Left cardiac atrium (tissue), 4 donors: Measurements from ENCODE around the gene ISOC2. TPM values are rescaled to one million over a fixed set of nuclear protein-coding genes. Genes with fewer than 3 reads are reported as not detected.

Experiments
- ATAC-seq, 2 donors: fragments of 200-7000 bp; cut with Tn5 transposase; one replicate each; pipeline ENCODE4 v1.9.1; 2020; ENCODE audit warnings: mild to moderate bottlenecking in 2 of 2, moderate library complexity in 2 of 2
- DNase-seq: peaks from one replicate; pipeline ENCODE4 v3.0.0-alpha.2; 2020
- intact Hi-C, 2 donors: fragments of 100-400 bp; cut with DNase I; formaldehyde crosslinking; loops; one replicate each; pipeline versions ENCODE4 v1.14.1 to v1.15.1; 2022 to 2023
- total RNA-seq, 2 donors: library from RNA; stranded (reverse); fragmentation: NEBNext Ultra II Directional; extraction: Animal tissue kit (Norgen Biotek cat#: 25700); gene quantifications; one replicate each; pipeline ENCODE4 v1.2.1, GENCODE V29; 2021
- donor health status: DM: no; HTN: yes; CAD: no.
- donor health status: DM: no; HTN: yes; CAD: no; lungs with severe emphysema.
- donor health status: DM: yes; HTN: yes; CAD: no.
- donor health status: Dilated cardiomyopathy.

The ISOC2 gene
- total RNA-seq, 2 donors from 2014 or later = 58.4 to 60.5 TPM

DNA sequence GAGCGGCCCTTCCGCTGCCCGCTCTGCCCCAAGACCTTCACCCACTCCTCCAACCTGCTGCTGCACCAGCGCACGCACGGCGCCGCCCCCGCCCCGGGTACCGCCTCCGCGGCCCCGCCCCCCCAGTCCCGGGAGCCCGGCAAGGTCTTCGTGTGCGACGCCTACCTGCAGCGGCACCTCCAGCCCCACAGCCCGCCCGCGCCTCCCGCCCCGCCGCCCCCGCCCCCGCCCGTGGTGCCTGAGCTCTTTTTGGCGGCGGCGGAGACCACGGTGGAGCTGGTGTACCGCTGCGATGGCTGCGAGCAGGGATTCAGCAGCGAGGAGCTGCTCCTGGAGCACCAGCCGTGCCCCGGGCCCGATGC lies 20.3 kb upstream of the ISOC2 start:
- no peak for ATAC-seq
- intact Hi-C loops = no loop called here
- no peak for DNase-seq

DNA sequence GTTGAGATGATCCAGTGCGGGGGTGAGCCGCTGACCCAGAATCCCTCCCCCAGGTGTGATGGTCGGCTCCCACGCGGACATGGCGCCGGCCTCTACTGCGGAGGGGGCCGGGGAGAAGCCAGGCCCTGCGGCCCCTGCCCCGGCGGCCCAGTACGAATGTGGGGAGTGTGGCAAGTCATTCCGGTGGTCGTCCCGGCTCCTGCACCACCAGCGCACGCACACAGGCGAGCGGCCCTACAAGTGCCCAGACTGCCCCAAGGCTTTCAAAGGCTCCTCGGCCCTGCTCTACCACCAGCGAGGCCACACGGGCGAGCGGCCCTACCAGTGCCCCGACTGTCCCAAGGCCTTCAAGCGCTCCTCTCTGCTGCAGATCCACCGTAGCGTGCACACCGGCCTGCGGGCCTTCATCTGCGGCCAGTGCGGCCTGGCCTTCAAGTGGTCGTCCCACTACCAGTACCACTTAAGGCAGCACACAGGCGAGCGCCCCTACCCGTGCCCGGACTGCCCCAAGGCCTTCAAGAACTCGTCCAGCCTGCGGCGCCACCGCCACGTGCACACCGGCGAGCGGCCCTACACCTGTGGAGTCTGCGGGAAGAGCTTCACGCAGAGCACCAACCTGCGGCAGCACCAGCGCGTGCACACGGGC lies 19.8 kb upstream of the ISOC2 start:
- DNase-seq (no peak), ATAC-seq (no peak)
- intact Hi-C loops = no loop called here

DNA sequence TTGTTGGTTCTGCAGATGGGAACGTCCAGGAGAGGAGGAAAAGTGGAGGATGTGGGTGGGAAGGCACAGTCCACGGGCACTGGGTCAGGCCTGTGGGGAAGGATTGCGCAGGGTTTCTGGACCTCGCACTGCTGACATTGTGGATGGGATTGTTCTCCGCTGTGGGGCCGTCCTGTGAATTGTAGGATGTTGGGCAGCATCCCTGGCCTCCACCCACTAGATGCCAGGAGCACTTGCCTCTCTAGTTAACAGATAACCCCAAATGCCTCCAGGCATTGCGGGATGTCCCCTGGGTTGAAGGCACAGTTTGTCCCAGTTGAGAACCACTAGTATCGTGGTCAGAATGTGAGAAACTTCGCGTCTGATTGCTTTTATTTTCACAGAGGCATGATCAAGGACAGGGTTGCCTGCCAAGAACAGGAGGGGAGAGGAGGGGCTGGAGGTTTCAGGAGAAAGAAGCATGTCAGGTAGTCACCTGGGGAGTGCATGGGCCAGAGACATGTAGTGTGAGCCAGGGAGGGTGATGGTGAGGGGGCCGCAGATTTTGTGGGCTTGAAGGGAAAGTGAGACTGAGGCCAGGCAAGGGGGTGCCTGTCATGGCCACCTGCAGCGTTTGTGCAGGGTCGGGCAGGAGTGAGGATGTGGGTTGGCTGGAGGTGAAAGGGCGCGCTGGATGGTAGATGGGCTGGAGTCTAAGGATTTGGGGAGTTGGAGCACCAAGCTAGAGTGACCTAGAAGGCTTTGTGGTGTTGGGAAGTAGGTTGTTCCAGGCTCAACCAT lies 18.2 kb upstream of the ISOC2 start:
- ATAC-seq (no peak), DNase-seq (no peak)
- intact Hi-C loops = no loop called here

DNA sequence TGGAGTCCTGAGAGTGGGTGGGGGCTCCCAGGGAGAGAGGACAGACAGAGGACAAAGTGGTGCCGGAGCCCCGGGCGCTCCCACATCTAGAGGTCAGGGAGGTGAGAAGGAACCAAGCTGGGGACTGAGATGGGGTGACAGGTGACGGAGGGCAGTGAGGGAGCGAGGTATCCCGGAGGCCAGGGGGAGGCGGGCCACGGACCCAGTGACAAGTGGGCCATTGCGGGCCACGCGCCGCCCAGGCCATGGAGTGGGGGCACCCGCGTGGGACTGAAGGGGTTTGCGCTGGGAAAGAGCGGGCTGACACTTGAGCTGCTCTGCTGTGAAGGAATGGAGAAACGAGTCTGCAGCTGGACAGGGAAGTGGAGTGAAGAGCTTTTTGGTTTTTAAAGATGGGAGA lies 17.6 kb upstream of the ISOC2 start:
- intact Hi-C loops = no loop called here
- no peak for ATAC-seq
- no peak for DNase-seq

DNA sequence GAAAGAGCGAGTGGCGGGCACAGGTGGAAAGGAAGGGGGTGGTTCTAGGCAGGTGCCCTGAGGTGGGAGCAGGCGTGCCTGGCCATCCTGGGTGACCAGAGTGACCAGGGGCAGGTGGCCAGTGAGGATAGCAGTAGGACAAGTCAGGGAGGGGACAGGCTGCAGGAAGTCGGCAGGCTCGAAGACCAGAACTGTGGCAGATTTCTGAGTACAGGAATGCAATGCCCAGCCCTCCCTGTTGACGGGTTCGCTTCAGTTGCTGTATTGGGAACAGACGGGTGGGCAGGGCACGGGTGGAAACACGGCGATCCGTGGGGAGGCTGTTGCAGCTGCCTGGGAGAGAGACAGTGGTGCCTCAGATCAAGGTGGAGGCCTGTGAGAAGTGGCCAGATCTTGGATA lies 16.9 kb upstream of the ISOC2 start:
- DNase-seq (no peak), ATAC-seq (no peak)
- intact Hi-C loops = no loop called here

DNA sequence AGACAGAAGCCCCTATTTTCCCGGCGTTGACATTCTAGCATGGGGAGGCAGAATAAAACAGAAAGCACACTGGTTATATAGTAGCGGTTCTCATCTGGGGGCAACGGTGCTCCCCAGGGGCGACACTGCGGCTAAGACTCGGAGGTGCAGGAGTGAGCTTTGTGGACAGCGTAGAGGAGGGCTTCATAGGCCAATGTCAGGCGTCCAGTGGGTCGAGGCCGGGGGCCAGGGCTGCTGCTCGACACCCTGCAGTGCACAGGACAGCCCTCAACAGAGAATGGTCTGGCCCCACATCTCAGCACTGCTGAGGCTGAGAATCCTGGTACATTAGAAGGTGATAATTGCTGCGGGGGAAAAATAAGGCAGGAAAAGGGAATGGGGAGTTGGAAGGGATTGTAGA lies 16.5 kb upstream of the ISOC2 start:
- ATAC-seq = no peak
- no peak for DNase-seq
- intact Hi-C loops = no loop called here

DNA sequence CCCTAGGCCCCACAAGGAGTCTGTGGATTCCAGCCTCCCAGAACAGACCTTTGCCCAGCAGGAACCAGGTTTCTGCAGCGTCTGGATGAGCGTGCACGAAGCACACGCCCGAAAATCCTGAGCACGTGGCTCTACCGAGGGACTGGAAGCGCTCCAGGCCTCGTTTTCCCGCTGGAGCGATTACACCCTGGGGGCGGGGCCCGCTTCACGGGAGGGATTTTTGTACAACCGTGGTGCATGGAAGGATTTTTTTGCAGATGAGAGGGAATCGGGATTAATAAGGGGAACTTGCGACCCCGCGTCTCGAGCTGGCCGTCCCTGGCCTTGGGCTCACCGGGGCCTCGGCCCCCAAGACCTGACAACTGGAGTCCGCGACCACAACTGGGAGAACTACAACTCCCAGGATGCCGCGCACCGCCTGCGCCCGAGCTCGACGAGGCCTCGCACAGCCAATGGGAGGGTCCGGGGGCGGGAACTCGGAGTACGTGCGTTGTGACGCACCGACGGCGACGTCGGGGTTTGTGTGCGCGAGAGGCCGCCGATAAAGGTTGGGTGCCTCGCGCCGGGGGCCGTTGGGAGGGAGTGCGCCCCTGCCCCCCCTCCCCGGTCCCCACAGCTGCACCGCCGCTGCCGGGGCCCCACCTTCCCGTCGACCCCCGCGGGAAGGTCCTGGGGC lies 14.8 kb upstream of the ISOC2 start, which contains the start of gene ZNF628:
Gene ZNF628, plus strand, starts transcription at position 518 of the 676 bp plus-strand sequence. CDS start 3,294 bp downstream, outside the sequence.
- intact Hi-C loops = no loop called here

DNA sequence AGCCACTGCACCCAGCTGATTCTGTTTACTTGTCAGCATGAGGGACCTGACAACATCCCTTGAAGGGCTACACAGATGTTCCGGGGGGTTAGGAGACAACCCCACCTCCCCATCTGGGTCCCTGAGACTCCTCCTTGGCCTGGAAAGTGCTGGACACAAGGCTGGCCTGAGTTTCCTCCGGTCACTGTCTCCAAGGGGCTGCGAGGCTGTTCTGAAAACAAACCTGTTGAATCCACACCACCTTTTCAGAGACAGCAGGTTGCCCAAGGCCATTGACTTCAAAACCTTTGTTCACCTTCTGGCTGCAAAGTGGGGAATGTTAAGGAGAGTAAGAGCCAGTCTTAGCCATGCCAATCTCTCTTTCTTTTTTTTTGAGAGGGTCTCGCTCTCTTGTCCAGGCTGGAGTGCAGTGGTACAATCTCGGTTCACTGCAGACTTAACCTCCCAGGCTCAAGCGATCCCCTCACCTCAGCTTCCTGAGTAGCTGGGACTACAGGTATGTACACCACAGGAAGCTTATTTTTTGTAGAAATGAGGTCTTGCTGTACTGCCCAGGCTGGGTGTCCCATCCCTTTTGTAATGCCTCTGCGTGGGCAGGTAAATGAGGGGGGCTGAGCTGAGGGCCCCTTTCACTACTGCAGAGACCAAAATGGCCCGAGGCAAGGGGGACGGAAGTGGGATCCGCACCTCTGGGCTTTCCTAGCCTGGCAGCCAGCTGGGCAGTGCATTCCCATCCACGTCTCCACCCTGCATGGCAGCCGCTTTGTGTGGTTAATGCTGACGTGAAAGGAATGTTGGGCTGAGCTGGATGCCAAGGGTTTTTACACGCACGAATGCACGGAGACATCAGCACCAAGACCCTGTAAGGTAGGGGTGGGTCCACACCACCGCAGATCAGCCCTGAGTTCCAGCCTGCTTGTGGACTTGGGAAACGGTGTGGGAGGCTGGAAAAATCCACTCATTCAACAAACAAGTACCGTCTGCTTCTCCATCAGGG lies 13.1 kb upstream of the ISOC2 start:
- ATAC-seq = no peak
- DNase-seq = no peak
- intact Hi-C loops = no loop called here

More for the DNA sequence above, 14.8 kb upstream of the ISOC2 start, which contains the start of gene ZNF628:
- ATAC-seq = peak; percentile 97 to 98
- peak; percentile 100 for DNase-seq

DNA sequence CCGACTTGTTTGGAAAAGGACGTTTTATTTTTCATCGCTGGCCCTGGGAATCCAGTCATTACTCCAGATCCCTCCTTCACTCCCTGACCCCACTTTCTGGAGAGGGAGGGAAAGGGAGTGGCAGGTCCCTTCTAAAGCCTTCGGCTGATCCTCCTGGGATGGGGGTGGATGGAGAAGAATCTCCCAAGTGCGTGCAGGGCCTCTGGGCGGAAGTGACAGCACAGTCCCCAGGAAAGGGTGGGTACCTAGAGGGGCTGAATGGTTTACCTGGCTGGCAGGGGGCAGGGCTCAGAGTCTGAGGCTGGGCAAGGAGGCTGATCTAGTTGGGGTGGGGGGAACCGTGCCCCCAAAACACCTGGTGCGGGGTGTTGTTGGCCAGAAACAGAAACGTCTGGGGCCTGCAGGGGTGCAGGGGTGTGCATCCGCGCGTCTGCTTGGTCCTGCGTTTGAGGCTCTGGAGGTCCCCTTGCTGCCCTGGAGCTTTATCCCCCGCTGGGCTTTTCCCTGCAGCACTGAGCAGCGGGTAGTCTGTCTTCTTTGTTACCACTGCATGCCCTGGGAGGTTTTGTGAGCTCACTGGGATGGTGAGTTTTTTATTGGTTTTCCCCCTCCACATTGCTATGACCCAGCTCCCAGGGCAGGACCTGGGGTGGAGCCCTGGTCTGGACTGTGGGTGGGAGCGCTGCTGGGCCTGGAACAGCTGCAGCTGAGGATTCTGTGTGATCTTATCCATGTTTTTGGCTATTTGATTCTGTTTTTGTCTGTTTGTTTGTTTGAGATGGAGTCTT lies 12.0 kb upstream of the ISOC2 start:
- no peak for DNase-seq
- intact Hi-C loops = no loop called here
- no peak for ATAC-seq

DNA sequence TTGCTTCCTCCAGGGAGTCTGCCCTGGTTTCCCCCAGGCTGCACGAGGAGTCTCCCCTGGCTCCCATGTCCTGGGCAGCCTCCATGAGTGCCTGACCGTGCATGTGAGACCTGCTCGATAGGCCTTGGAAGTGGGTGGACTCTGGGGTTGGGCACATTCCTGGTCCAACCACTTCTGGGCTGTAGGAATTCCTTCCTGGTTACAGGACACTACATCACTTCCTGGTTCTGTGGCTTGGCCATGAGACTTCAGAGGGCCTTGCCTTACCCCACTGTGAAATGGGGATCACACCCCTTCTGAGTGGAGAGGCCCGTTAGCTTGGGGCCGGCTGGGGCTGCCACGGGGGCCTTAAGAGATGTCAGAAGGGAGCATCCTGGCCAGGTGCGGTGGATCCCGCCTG lies 11.0 kb upstream of the ISOC2 start:
- ATAC-seq = no peak
- DNase-seq = no peak
- intact Hi-C loops = no loop called here

DNA sequence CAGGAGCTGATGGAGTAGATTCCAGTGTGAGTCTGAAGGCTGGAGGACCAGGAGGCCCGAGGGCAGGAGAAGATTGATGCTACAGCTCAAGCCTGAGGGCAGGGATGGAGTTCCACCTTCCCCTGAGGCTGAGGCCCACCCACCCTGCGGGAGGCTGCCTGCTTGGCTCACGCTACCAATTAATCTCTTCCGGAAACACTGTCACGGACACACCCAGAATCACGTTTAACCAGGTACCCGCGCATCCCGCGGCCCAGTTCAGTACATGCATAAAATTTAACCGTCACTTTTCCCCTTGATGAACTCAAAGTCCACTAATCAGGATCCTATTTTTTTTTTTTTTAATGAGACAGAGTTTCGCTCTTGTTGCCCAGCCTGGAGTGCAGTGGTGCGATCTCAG lies 9.8 kb upstream of the ISOC2 start:
- ATAC-seq (no peak), DNase-seq (no peak)
- intact Hi-C loops = no loop called here

DNA sequence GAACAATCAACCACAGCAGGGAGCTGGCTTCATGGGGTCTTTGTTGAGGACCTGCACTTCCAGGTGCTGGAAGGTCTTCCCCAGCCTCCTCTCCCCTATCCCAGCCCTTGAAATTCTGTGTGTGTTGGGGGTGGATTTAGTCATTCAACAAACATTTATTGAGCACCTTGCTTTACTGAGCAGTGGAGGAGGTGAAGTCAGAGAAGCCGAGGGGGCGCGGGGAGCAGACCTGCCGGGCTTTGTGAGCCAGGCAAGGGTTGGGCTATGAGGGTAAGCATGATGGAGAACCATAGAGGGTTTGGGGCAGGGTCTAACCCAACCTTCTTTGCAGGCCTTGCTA lies 6.6 kb upstream of the ISOC2 start:
- ATAC-seq = no peak
- intact Hi-C loops = loop anchor here in 1 of 2 donors (5.0 kb wide), 1 partner anchor 34 kb away; no protein-coding TSS in a partner anchor
- DNase-seq = no peak

DNA sequence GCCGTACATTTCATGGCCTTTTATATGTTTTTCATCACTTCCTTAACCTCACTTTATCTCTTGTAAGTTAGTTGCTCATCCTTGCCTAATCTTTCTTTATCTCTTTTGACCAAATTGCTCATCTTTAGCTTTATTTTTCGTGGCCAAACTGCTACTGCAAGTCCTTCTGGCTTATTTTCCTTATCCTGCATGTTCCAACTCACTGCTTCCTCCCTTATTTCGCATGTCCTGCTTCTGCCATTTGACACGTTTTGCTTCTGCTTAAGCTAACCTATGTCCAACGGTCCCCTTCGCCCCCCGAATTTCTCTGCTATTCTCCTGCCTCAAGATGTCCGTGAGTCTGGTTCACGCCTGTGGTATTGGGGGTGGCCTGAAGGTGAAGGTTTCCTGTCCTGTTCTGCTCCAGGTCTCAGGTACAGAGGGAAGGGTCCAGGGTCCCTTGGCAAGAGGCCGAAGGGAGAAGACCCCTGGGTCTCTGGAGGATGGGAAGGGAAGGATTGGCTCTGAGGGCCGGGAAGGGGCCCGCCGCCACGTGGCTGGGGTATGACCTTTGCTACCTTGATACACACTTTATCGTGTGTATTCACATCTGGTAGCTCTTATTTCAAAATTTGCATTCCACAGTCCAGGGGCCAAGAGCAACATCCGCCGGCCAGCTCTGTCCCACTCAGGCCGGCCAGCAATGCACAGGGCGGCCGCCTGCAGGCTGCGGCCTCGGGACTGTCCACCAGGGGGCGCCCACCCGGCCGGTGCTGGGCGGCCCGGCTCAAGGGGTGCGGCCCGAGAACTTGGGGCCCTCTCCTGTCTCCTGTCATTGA lies 6.0 kb upstream of the ISOC2 start:
- DNase-seq = peak; percentile 79
- peak; percentile 90 to 94 for ATAC-seq
- intact Hi-C loops = loop anchor here (2.0 to 5.0 kb wide), 2 partner anchors 35 to 37 kb away; no protein-coding TSS in a partner anchor

DNA sequence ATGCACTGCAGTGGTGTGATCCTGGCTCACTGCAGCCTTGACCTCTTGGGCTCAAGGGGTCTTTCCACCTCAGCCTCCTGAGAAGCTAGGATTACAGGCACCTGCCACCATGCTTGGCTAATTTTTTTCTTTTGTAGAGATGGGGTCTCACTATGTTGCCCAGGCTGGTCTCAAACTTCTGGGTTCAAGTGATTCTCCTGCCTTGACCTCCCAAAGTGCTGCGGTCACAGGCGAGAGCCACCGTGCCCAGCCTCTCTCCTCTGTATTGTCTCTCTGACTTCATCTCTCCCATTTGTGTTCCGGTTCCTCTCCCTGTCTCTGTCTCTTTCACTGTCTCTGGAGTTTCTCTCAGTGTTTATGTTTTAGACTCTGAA lies 4.8 kb upstream of the ISOC2 start:
- DNase-seq (no peak), ATAC-seq (no peak)
- intact Hi-C loops = loop anchor here (2.0 to 5.0 kb wide), 2 partner anchors 36 to 39 kb away; no protein-coding TSS in a partner anchor

DNA sequence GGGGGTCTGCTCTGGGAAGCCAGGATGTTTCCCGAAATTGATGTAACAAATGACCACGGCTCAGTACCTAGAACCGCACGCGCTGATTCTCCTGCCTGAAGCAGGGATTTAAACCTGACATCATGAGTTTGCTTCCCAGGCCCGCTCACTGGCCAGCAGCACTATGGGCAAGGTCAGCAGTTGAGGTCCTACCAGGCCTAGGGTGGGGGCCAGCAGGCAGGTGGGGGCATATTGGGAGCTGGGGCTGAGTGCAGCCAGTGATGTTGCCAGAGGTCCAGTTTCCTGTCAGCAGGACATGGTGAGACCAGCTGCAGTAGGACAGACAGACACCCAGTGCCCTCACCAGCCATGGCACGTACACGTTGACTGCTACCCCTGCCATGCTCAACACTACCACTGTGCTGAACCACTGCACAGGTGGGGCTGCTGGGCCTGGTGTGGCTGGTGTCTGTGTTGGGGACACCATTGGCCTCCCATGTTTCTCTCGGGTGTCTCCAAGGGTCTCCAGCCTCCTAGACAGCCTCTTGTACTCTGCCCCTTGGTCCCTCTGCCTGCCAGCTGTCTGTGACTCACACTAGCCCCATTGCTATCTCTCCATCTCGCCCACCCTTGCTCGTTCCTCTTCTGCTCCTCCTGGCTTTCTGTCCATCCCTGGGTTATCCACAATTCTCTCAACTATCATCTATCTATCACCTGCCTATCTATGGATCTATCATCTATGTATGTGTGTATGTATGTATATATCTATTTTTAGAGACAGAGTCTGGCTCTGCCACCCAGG lies 4.2 kb upstream of the ISOC2 start:
- intact Hi-C loops = loop anchor here (2.0 to 5.0 kb wide), 2 partner anchors 37 to 39 kb away; no protein-coding TSS in a partner anchor
- DNase-seq = no peak
- no peak for ATAC-seq

DNA sequence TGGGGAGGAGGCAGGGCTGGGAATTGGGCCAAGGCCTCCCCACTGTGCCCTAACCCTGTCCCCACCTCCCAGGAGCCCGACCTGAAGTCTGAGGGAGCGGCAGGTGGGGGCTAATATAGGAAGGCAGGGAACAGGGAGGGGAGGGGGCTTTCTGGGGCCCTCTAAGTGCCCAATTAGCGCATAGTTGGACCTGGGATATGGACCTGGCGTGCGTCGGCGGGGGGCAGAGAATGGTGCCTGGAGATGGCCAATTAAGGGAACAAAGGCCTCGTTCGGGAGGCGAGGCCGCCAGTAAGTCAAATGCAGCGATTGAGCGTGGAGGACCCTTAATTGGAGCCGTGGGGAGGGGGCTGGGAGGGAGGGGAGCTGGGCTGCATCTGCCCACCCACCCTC lies 3.2 kb upstream of the ISOC2 start, which contains the start of gene C19orf85:
Gene C19orf85, minus strand, starts transcription at position 90 of the 393 bp plus-strand sequence. CDS start 197 bp downstream, outside the sequence.
- intact Hi-C loops = loop anchor here in 1 of 2 donors (5.0 kb wide), 1 partner anchor 38 kb away; no protein-coding TSS in a partner anchor
- DNase-seq (no peak), ATAC-seq (no peak)
